ENCODE results near the gene APRT. TPM values are rescaled to one million over a fixed set of nuclear protein-coding genes. Genes with fewer than 3 reads are reported as not detected.
"Not testable (repeated sequence)": the region's sequence is repeated elsewhere in the genome, so short reads cannot be mapped to it uniquely, and the experiment has no call there.

Gene APRT
- total RNA-seq, 2 experiments from 2014 or later, result 129 to 136 TPM

DNA sequence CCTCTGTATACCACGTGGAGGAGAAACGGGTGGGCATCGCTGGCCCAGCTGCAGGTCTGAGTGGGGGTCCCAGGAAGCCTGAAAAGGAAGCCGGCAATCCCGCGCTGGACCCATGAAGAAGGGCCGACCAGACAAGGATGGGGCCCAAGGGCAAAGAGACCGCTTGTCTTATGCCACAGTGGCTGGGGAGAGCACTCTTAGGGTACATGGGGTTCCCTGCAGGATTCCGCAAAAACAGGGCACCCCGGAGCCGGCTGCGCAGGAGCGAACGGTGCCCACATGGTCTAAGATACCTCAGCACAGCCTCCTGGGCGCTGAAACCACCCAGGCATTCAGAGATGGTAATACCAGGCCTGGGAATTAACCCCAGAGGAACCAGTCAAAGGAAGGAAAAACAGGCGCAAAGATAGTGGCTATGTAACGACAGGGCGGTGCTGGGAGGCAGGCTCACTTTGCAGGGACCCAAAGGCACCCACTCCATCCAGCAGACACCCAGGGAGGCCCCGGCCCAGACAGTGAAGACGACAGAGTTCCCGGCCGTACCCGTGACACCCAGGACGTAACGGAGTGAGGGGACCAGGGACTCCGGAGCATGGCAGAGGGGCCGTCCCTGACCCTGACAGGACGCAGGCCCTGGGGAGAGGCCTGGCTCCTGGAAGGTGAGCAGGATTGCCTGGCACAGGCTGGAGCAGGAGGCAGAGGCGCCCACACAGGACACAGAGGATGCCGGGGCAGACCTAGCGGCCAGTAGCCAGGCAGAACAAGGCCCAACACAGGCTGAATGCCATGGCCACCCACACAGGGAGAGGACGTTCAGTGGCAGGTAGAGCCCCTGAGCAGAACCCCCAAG, 37.0 kb downstream of the APRT start:
- Mint-ChIP-seq H3K27me3 (no peaks in the 10 kb centered on the region), H3K9me3 (no peaks in the 10 kb centered on the region), H3K4me1 (peaks cover 47% of the 10 kb centered on the region), H3K4me3 (no peak overlapping the region), H3K27ac (no peak overlapping the region), H3K36me3 (ENCODE audit: low read depth) (peaks cover 21% of the 10 kb centered on the region)
- ChIA-PET POLR2A (interaction anchor here (0.9 kb wide), 1 partner anchor 36 kb away, joined by 4 read pairs; no protein-coding TSS in a partner anchor), CTCF (no interaction called here)
- DNase-seq, result no peak

GRCh38 chr16:88773812-88774291, 37.9 kb downstream of the APRT start:
- Mint-ChIP-seq H3K4me3 (no peak overlapping the region), H3K36me3 (ENCODE audit: low read depth) (peaks cover 19% of the 10 kb centered on the region), H3K27me3 (no peaks in the 10 kb centered on the region), H3K4me1 (peaks cover 47% of the 10 kb centered on the region), H3K27ac (peak overlapping the region; percentile 35), H3K9me3 (no peaks in the 10 kb centered on the region)
- DNase-seq, result no peak
- ChIA-PET CTCF (no interaction called here), POLR2A (interaction anchor here (0.9 to 2.6 kb wide), 2 partner anchors 8 to 37 kb away, joined by 4 to 8 read pairs; no protein-coding TSS in a partner anchor)

GRCh38 chr16:88772871-88773811, 38.6 kb downstream of the APRT start:
- no peaks in the 10 kb centered on the region for H3K9me3 Mint-ChIP-seq
- POLR2A ChIA-PET, result interaction anchor here (0.6 to 2.6 kb wide), 5 partner anchors 7 to 123 kb away, joined by 3 to 8 read pairs (median 4); partner anchors contain the start of genes CDT1 and CYBA
- peaks cover 15% of the 10 kb centered on the region for H3K36me3 Mint-ChIP-seq (ENCODE audit: low read depth)
- CTCF ChIA-PET, result interaction anchor here (1.2 to 1.6 kb wide), 2 partner anchors 26 to 36 kb away, joined by 4 read pairs; no protein-coding TSS in a partner anchor
- H3K4me1 Mint-ChIP-seq, result peaks cover 41% of the 10 kb centered on the region
- no peaks in the 10 kb centered on the region for H3K27me3 Mint-ChIP-seq
- H3K4me3 Mint-ChIP-seq, result no peak overlapping the region
- no peak for DNase-seq
- no peak overlapping the region for H3K27ac Mint-ChIP-seq

DNA sequence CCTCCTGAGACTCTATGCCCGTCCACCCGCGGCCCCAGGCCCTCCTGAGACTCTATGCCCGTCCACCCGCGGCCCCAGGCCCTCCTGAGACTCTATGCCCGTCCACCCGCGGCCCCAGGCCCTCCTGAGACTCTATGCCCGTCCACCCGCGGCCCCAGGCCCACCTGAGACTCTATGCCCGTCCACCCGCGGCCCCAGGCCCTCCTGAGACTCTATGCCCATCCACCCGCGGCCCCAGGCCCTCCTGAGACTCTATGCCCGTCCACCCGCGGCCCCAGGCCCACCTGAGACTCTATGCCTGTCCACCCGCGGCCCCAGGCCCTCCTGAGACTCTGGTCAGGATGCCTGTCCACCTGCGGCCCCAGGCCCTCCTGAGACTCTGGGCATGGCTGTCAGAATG, 39.9 kb downstream of the APRT start:
- DNase-seq, H3K4me3 Mint-ChIP-seq, CTCF ChIA-PET, H3K9me3 Mint-ChIP-seq, H3K27ac Mint-ChIP-seq, H3K27me3 Mint-ChIP-seq: not testable (repeated sequence)
- peaks cover 42% of the 10 kb centered on the region for H3K4me1 Mint-ChIP-seq
- H3K36me3 Mint-ChIP-seq (ENCODE audit: low read depth), result peaks cover 11% of the 10 kb centered on the region
- POLR2A ChIA-PET, result interaction anchor here (1.3 to 2.6 kb wide), 2 partner anchors 9 to 10 kb away, joined by 5 to 8 read pairs; no protein-coding TSS in a partner anchor

GRCh38 chr16:88771294-88771772, 40.4 kb downstream of the APRT start:
- POLR2A ChIA-PET, result interaction anchor here (1.0 to 2.6 kb wide), 2 partner anchors 11 to 12 kb away, joined by 4 to 8 read pairs; no protein-coding TSS in a partner anchor

DNA sequence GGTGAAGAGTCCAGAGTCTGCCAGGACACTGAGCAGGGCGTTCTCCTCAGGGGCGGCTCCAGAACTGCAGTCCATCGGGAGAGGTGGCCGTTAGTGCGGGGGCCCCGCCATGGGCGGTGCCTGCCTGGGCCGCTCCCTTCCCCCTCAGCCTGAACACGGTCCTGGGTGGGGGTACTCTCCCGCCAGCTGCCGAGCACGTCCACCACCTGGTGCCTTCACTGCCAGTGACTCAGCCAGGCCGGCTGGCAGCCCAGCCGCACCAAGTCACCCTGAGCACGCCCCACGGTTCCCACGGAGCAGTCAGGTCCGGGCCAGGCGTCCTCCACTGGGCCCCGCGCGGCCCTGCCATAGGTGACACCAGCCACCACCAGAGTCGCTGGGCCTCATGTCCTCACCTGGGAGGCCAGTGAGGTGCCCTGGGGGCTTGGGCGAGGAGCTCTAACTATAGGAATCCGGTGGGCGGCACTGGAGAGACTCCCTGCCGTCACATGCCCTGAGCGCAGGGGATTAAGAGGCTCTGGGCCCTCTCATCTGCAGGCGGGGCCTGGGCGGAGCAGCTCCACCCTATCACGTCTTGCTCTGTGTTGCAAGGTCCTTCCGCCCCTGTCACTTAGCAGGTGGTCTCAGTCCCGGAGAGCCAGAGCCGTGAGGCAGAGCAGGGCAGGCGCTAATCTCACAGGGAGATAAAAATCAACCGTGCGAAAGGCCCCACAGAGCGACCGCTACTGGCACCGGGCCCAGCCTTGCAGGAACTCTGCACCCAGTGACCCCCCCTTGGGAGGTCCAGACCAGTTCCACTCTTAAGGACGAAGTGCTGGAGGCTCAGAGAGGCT, 41.1 kb downstream of the APRT start:
- Mint-ChIP-seq H3K27me3 (no peaks in the 10 kb centered on the region), H3K27ac (peak overlapping the region; percentile 26), H3K9me3 (no peaks in the 10 kb centered on the region), H3K4me1 (peaks cover 49% of the 10 kb centered on the region), H3K36me3 (ENCODE audit: low read depth) (peaks cover 10% of the 10 kb centered on the region), H3K4me3 (no peak overlapping the region)
- ChIA-PET POLR2A (interaction anchor here (0.9 to 1.0 kb wide), 2 partner anchors 9 to 13 kb away, joined by 4 read pairs; no protein-coding TSS in a partner anchor), CTCF (no interaction called here)
- DNase-seq, result no peak

More at GRCh38 chr16:88771294-88771772, 40.4 kb downstream of the APRT start:
- DNase-seq, result no peak
- H3K36me3 Mint-ChIP-seq (ENCODE audit: low read depth), result peaks cover 6% of the 10 kb centered on the region
- H3K9me3 Mint-ChIP-seq, result no peaks in the 10 kb centered on the region
- H3K4me1 Mint-ChIP-seq, result peaks cover 44% of the 10 kb centered on the region
- no peak overlapping the region for H3K4me3 Mint-ChIP-seq
- H3K27me3 Mint-ChIP-seq, result no peaks in the 10 kb centered on the region
- peak overlapping the region; percentile 26 for H3K27ac Mint-ChIP-seq
- CTCF ChIA-PET, result no interaction called here

DNA sequence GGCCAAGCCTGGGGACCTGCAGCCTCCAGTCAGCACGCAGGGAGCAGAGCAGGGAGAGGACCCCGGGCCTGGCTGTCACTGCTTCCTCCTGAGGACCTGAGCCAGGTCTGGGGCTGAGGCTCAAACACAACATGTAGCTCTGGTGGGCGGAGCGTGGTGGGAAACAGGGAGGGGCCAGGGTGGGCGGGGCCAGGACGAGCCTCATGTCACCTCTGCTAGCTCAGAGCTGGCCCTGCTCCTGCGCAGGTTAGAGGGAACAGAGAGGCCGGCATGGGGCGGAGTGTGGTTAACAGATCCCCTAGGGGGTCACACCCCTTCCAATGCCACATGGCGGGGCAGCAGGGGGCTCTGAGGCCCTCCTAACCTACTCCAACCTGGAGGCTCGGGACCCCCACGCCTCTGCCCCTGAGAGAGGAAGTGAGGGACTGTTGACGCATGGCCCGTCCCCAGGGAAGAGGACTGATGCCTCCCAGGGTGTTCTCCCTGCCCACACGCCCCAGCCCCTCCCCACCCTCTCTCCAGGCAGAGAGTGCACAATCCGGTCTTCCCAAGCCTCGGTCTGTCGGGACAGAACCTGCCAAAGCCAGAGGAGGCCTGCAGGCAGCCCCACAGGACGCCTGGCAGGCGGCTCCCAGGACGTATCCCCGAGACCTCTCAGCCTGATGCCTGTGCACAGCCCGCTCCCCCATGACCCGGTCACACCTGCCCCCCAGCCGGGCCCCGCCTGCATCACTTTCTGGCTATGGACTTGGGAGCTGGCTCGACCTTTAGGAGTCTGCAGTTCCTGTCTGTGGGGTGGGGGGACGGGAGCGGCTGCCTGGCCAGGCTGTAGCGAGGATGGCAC, 41.9 kb downstream of the APRT start:
- ChIA-PET CTCF (interaction anchor here (0.7 kb wide), 1 partner anchor 33 kb away, joined by 3 read pairs; no protein-coding TSS in a partner anchor), POLR2A (interaction anchor here (0.9 to 1.7 kb wide), 3 partner anchors 10 to 14 kb away, joined by 4 read pairs; no protein-coding TSS in a partner anchor)
- Mint-ChIP-seq H3K4me3 (no peak overlapping the region), H3K27ac (no peak overlapping the region), H3K36me3 (ENCODE audit: low read depth) (peaks cover 10% of the 10 kb centered on the region), H3K27me3 (no peaks in the 10 kb centered on the region), H3K9me3 (no peaks in the 10 kb centered on the region), H3K4me1 (peaks cover 51% of the 10 kb centered on the region)
- peak; percentile 34 for DNase-seq

DNA sequence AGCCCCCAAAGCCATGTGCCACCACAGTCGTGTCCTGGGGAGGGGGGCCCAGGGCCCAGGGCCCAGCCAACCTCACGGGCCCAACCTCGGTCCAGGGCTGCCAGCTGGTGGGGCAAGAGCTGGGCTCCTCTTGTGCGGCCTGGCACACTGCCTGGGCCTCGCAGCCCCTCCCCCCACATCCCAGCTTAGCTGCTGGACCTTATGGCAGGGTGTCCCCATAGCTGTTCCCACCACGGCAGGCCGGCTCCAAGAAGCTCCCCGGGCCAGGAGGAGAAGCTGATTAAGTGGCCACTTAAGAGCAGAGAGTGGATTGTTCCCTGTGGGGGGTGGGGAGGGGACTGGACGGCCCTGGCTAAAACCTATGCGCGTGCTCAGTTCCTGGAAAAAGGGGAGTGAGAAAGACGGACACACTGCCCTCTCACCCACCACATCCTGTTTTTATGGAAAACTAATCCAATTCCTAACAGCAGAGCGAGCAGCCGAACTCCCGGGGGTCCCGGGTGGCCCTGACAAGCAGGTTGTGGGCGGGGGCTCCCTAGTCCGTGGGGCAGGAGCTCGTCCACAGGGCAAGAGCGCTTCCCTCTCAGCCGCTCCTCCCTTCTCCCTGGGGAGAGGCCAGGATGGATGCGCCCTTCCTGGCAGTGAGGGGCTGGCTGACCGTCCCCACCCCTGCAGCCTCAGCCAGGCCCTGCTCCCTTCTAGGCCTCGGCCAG, 43.5 kb downstream of the APRT start:
- POLR2A ChIA-PET, result interaction anchor here (0.6 to 1.9 kb wide), 5 partner anchors 12 to 976 kb away, joined by 3 to 6 read pairs (median 4); no protein-coding TSS in a partner anchor
- Mint-ChIP-seq H3K4me1 (peaks cover 40% of the 10 kb centered on the region), H3K9me3 (no peaks in the 10 kb centered on the region), H3K27me3 (no peaks in the 10 kb centered on the region), H3K36me3 (ENCODE audit: low read depth) (peaks cover 17% of the 10 kb centered on the region), H3K27ac (no peak overlapping the region), H3K4me3 (no peak overlapping the region)
- DNase-seq, result no peak
- CTCF ChIA-PET, result interaction anchor here (1.2 to 1.4 kb wide), 2 partner anchors 9 to 17 kb away, joined by 3 read pairs; partner anchors contain the start of gene PIEZO1

DNA sequence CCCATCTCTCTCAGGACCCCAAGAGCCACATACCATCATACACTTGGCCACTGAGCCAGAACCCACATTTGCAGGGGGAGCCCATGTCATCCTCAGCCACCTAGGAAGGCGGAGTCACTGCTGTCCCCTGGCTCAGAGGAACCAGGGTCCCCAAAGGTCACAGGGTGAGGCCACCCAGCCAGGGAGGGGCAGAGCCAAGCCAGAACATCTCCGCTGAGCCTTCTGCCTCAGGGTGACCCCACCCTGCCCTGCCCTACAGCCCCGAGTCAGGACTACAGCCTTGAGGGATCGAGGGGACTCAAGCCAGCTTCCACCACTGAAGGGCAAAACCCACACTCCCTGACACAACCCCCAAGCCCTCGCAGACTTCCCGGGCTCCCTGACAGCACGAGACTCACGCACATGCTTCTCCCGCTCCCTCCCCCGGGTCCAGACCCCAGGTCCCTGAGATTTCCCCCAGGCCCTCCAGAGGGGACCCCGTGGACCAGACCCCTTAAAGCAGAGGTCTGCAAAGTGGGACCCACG, 44.1 kb downstream of the APRT start:
- no peak for DNase-seq
- H3K4me1 Mint-ChIP-seq, result peaks cover 39% of the 10 kb centered on the region
- H3K36me3 Mint-ChIP-seq (ENCODE audit: low read depth), result peaks cover 18% of the 10 kb centered on the region
- ChIA-PET POLR2A (interaction anchor here (1.2 to 1.9 kb wide), 5 partner anchors 13 to 130 kb away, joined by 3 to 6 read pairs (median 4); no protein-coding TSS in a partner anchor), CTCF (interaction anchor here (1.2 to 1.4 kb wide), 2 partner anchors 8 to 18 kb away, joined by 3 read pairs; partner anchors contain the start of gene PIEZO1)
- H3K9me3 Mint-ChIP-seq, result no peaks in the 10 kb centered on the region
- no peak overlapping the region for H3K4me3 Mint-ChIP-seq
- H3K27me3 Mint-ChIP-seq, result no peaks in the 10 kb centered on the region
- peak overlapping the region; percentile 47 for H3K27ac Mint-ChIP-seq

- Mint-ChIP-seq H3K4me3 (no peak overlapping the region), H3K36me3 (ENCODE audit: low read depth) (peaks cover 18% of the 10 kb centered on the region), H3K27me3 (no peaks in the 10 kb centered on the region), H3K4me1 (peaks cover 38% of the 10 kb centered on the region), H3K27ac (no peak overlapping the region), H3K9me3 (no peaks in the 10 kb centered on the region)
- ChIA-PET POLR2A (interaction anchor here (1.2 to 1.9 kb wide), 5 partner anchors 14 to 130 kb away, joined by 3 to 6 read pairs (median 4); no protein-coding TSS in a partner anchor), CTCF (no interaction called here)
- DNase-seq, result no peak
These were observed 44.8 kb downstream of the APRT start for GRCh38 chr16:88766975-88767374.
